T-helper 1 cell treated with Interleukin-12 subunit alpha and Interleukin-12 subunit beta and Interleukin-4 antibody, amounts not matched to agents 30 μg/mL and 1 μg/mL, for 36 hours (primary cell): ENCODE measurements around the gene CFHR5.
"Not testable (repeated sequence)": the region's sequence is repeated elsewhere in the genome, so short reads cannot be mapped to it uniquely, and the experiment has no call there.

Experiments
- H3K27ac Mint-ChIP-seq: one replicate; pipeline ENCODE4 v1.8.0; 2021; ENCODE audit warnings: mild to moderate bottlenecking, mixed read lengths
- H3K27me3 Mint-ChIP-seq: one replicate; pipeline ENCODE4 v1.8.0; 2021; ENCODE audit warnings: low read depth, mixed read lengths
- H3K36me3 Mint-ChIP-seq: one replicate; pipeline ENCODE4 v1.8.0; 2021; ENCODE audit warnings: low read depth, mixed read lengths
- H3K4me1 Mint-ChIP-seq: one replicate; pipeline ENCODE4 v1.8.0; 2021; ENCODE audit warnings: low read depth, mixed read lengths
- H3K4me3 Mint-ChIP-seq: one replicate; pipeline ENCODE4 v1.8.0; 2021; ENCODE audit warnings: mild to moderate bottlenecking, moderate library complexity, mixed read lengths
- H3K9me3 Mint-ChIP-seq: one replicate; pipeline ENCODE4 v1.8.0; 2021; ENCODE audit warnings: mixed read lengths

Gene CFHR5

DNA sequence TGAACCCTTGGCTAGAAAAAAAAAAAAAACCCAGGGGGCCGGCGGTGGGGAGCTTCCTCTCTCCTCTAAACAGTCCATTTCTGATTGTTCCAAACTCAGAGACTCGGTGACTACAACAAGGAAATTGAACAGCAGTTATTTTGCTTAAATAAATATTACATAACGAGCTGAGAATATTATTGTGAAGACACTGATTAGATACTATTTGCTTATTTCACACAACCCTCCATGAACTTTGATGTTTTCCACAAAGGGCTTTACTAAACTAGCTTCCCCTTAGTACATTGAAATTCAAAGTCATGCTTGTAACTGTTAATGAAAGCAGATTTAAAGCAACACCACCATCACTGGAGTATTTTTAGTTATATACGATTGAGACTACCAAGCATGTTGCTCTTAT, at the start of gene CFHR5:
TSS of gene CFHR5 (plus strand) at position 279 of the 400 bp plus-strand sequence. CDS start at position 388, 109 bp downstream.
- Mint-ChIP-seq H3K4me1 (no peaks in the 10 kb centered on the region), H3K4me3 (no peak within 1 kb of the TSS), H3K27ac (no peak within 1 kb of the TSS), H3K36me3 (no peaks in the 10 kb centered on the region), H3K27me3 (no peaks in the 10 kb centered on the region), H3K9me3 (no peaks in the 10 kb centered on the region)

DNA sequence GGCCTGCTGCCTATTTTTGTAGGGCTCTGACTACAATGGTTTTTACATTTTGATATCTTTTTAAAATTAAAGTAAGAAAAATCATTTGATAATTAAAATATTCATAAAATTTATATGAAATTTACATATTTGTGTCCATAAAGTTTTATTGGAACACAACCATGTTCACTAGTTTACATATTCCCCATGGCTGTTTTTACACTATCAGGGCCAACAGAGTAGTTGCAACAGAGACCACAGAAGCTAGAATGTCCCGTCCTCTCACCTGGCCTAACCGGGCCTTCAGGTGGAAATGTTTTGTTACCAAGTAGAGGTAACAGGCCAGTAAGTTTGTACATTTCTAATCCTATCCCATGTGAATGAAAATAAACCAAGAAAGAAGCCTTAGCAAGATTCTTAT, 44.5 kb upstream of the CFHR5 start:
- H3K9me3 Mint-ChIP-seq, H3K4me3 Mint-ChIP-seq, H3K27ac Mint-ChIP-seq, H3K4me1 Mint-ChIP-seq, H3K27me3 Mint-ChIP-seq, H3K36me3 Mint-ChIP-seq: not testable (repeated sequence)

DNA sequence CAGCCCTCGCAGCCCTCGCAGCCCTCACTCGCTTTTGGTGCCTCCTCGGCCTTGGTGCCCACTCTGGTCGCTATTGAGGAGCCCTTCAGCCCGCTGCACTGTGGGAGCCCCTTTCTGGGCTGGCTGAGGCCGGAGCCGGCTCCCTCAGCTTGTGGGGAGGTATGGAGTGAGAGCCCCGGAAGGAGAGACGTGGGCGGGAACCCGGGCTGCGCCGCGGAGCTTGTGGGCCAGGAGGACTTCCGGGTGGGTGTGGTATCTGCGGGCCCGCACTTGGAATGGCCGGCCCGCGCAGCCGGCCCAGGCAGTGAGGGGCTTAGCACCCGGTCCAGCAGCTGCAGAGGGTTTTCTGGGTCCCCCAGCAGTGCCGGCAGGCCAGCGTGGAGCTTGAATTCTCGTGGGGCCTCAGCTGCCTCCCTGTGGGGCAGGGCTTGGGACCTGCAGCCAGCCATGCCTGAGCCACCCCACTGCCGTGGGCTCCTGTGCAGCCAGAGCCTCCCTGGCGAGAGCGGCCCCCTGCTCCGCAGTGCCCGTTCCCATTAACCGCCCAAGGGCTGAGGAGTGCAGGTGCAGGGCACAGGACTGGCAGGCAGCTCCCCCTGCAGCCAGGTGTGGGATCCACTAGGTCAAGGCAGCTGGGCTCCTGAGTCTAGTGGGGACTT, 43.7 kb upstream of the CFHR5 start:
- H3K4me1 Mint-ChIP-seq = no peaks in the 10 kb centered on the region
- H3K4me3 Mint-ChIP-seq = no peak overlapping the region
- H3K9me3 Mint-ChIP-seq = no peaks in the 10 kb centered on the region
- H3K36me3 Mint-ChIP-seq = no peaks in the 10 kb centered on the region
- no peak overlapping the region for H3K27ac Mint-ChIP-seq
- H3K27me3 Mint-ChIP-seq = no peaks in the 10 kb centered on the region

DNA sequence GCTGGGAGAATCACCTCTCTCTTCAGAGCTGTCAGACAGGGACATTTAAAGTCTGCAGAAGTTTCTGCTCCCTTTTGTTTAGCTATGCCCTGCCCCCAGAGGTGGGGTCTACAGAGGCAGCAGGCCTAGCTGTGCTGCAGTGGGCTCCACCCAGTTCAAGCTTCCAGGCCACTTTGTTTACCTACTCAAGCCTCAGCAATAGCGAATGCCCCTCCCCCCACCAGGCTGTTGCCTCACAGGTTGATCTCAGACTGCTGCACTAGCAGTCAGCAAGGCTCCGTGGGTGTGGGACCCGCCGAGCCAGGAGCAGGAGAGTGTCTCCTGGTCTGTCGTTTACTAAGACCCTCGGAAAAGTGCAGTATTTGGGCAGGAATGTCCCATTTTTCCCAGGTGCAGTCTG, 35.9 kb upstream of the CFHR5 start:
- not testable (repeated sequence) for H3K36me3 Mint-ChIP-seq, H3K4me1 Mint-ChIP-seq, H3K27me3 Mint-ChIP-seq, H3K27ac Mint-ChIP-seq, H3K9me3 Mint-ChIP-seq, H3K4me3 Mint-ChIP-seq

DNA sequence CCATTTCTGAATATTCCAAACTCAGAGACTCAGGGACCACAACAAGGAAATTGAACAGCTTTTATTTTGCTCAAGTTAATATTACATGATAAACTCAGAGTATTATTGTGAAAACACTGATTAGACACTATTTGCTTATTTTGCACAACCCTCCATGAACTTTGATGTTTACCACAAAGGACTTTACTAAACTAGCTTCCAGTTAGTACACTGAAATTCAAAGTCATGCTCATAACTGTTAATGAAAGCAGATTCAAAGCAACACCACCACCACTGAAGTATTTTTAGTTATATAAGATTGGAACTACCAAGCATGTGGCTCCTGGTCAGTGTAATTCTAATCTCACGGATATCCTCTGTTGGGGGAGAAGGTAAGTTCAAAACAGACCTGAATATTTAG, 33.8 kb upstream of the CFHR5 start, which contains the start of gene CFHR2:
TSS of gene CFHR2 (plus strand) at position 171 of the 400 bp plus-strand sequence. CDS start at position 314, 143 bp downstream.
- not testable (repeated sequence) for H3K4me3 Mint-ChIP-seq, H3K9me3 Mint-ChIP-seq, H3K36me3 Mint-ChIP-seq, H3K4me1 Mint-ChIP-seq, H3K27me3 Mint-ChIP-seq, H3K27ac Mint-ChIP-seq

DNA sequence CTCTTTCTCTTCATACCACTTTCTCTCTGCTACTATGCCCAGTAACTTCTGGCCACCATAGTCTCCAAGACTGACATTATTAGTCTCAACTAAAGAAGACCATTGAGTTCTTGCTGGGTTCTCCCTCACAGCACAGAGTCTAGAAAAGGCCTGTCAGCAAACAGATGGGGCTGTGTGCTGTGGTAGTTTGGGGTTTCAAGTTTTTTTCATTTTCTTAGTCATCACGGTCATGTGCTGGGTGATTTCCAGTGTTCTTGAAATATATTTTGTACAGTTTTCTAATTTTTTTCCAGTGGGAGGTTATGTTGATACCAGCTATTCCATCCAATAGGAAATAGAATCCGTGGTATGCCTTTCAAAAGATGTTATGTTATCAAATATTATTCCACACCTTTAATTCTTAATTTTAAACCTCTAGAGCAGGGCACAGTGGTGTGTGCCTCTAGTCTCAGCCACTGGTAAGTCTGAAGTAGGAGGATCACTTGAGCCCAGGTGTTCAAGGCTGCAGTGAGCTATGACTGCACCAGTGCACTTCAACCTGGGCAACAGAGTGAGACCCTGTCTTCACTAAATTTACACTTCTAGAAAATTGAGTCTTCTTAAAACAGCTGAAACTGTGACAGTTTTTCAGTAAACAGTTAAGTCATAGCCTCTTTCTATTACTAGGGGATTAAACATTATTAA, 25.5 kb upstream of the CFHR5 start:
- no peaks in the 10 kb centered on the region for H3K9me3 Mint-ChIP-seq
- no peaks in the 10 kb centered on the region for H3K36me3 Mint-ChIP-seq
- no peaks in the 10 kb centered on the region for H3K27me3 Mint-ChIP-seq
- no peak overlapping the region for H3K27ac Mint-ChIP-seq
- no peak overlapping the region for H3K4me3 Mint-ChIP-seq
- H3K4me1 Mint-ChIP-seq = no peaks in the 10 kb centered on the region

DNA sequence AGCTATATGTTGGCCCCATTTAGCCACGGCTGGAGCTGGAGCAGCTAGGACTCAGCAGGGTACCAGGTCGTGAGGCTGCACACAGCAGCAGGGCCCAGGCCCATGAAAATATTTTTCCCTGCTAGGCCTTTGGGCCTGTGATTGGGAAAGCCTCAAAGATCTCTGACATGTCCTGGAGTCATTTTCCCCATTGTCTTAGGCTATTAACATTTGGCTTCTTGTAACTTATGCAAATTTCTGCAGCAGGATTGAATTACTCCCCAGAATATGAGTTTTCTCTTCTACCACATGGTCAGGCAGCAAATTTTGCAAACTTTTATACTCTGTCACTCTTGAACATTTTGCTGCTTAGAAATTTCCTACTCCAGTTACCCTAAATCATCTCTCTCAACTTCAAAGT, 22.6 kb upstream of the CFHR5 start:
- Mint-ChIP-seq H3K4me3 (no peak overlapping the region), H3K9me3 (no peaks in the 10 kb centered on the region), H3K27me3 (no peaks in the 10 kb centered on the region), H3K27ac (no peak overlapping the region), H3K36me3 (no peaks in the 10 kb centered on the region), H3K4me1 (no peaks in the 10 kb centered on the region)

DNA sequence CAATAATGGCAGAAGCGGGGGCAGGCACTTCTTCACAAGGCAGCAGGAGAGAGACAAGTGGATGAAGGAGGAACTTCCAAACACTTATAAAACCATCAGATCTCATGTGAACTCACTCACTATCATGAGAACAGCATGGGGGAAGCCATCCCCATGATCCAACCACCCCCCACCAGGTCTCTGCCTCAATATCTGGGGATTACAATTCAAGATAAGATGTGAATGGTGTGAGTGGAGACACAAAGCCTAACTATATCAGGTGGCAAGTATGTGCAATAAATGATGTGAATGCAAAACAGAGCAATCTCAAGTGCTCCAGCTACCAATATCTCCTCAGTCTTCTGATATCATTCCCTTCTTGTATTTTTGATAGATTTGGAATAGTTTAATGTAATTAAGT, 21.4 kb upstream of the CFHR5 start:
- Mint-ChIP-seq H3K9me3 (no peaks in the 10 kb centered on the region), H3K4me3 (no peak overlapping the region), H3K36me3 (no peaks in the 10 kb centered on the region), H3K4me1 (no peaks in the 10 kb centered on the region), H3K27ac (no peak overlapping the region), H3K27me3 (no peaks in the 10 kb centered on the region)

DNA sequence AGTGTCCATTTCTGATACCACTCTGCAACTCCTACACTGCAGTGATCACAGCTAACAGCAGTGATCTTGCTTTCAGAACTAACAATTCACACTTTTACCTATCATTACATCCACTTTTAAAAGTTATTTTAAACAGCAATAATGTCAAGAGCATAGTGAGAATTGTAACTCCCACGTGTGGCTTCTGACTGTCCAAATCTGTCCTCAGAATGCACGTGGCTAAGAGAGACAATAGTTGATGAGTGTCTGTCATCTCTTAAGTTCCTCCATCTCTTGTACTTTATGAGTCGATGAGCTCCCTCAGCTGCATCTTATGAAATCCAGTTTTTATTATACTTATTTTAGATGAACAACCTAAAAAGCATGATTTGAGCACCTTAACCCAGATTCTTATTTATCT, 16.5 kb upstream of the CFHR5 start:
- no peaks in the 10 kb centered on the region for H3K9me3 Mint-ChIP-seq
- H3K27ac Mint-ChIP-seq = no peak overlapping the region
- no peaks in the 10 kb centered on the region for H3K4me1 Mint-ChIP-seq
- no peak overlapping the region for H3K4me3 Mint-ChIP-seq
- no peaks in the 10 kb centered on the region for H3K36me3 Mint-ChIP-seq
- no peaks in the 10 kb centered on the region for H3K27me3 Mint-ChIP-seq

DNA sequence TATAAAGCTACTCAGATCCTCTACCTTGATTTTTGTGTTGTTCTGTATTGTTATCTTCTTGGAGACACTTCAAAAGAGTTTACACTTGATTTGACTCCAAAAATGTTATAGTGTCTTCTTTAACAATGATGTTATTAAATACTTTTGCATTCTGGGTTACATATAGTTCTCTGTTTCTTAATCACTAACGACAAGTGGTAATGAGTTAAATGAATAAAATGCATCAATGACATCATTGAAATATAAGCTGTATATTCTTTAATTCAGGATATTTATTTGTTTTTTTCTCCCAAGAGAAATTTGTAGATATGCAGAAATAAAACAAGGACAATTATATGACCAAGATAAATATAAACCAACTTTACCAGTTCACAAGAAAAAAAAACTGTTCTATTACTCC, 7.2 kb upstream of the CFHR5 start:
- Mint-ChIP-seq H3K4me3 (no peak overlapping the region), H3K9me3 (no peaks in the 10 kb centered on the region), H3K4me1 (no peaks in the 10 kb centered on the region), H3K27ac (no peak overlapping the region), H3K27me3 (no peaks in the 10 kb centered on the region), H3K36me3 (no peaks in the 10 kb centered on the region)

DNA sequence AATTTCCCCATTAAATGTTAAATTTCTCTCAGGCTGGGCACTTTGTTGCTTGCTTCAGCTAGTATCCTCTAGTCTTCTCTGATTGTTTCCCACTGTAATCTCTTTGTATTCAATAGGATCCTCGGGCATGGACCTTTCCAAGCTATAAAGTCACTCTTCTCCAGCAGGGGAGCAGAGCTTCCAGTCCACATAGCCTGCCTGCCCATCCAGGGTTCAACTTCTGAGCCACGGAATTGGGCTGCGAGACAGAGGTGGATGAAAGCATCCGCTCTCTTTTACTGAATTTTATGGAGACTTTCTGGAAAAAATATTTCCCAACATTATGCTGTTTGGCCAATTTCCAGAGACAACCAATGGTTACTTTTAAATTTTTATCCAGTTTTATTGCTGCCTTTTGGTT, 1.1 kb upstream of the CFHR5 start:
- Mint-ChIP-seq H3K27me3 (no peaks in the 10 kb centered on the region), H3K4me1 (no peaks in the 10 kb centered on the region), H3K36me3 (no peaks in the 10 kb centered on the region), H3K27ac (no peak overlapping the region), H3K9me3 (no peaks in the 10 kb centered on the region), H3K4me3 (no peak overlapping the region)

DNA sequence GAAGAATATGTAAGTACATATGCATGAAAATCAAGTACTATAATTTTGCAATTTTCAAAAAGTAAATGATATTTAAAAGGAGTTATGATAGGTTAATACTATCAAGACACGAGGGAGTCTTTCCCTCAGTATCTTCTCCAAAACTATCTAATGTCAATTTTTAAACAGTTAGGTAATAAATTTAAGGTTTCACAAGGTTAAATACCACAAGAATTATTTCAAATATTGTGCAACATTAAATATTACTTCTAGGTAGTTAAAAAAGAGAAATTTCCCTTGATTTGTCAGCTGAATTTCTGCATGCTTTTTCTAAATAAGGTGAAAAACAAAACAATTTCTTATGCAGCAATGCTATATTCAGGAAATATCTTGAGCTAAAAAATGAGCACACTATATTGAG, 3.5 kb downstream of the CFHR5 start:
- no peak overlapping the region for H3K27ac Mint-ChIP-seq
- no peaks in the 10 kb centered on the region for H3K9me3 Mint-ChIP-seq
- H3K36me3 Mint-ChIP-seq = no peaks in the 10 kb centered on the region
- no peak overlapping the region for H3K4me3 Mint-ChIP-seq
- no peaks in the 10 kb centered on the region for H3K4me1 Mint-ChIP-seq
- no peaks in the 10 kb centered on the region for H3K27me3 Mint-ChIP-seq

DNA sequence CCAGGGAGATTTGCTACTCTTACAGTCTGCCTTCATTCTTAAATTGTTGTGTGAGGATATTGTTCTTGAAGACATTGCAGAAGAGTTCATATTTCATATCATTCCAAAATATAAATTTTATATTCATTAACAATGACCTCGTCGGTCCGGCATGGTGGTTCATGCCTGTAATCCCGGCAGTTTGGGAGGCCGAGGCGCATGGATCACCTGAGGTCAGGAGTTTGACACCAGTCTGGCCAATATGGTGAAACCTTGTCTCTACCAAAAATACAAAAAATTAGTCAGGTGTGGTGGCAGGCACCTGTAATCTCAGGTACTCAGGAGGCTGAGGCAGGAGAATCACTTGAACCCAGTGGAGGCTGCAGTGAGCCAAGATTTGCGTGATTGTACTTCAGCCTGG, 4.9 kb downstream of the CFHR5 start:
- not testable (repeated sequence) for H3K4me3 Mint-ChIP-seq, H3K36me3 Mint-ChIP-seq, H3K27me3 Mint-ChIP-seq, H3K9me3 Mint-ChIP-seq, H3K4me1 Mint-ChIP-seq, H3K27ac Mint-ChIP-seq

DNA sequence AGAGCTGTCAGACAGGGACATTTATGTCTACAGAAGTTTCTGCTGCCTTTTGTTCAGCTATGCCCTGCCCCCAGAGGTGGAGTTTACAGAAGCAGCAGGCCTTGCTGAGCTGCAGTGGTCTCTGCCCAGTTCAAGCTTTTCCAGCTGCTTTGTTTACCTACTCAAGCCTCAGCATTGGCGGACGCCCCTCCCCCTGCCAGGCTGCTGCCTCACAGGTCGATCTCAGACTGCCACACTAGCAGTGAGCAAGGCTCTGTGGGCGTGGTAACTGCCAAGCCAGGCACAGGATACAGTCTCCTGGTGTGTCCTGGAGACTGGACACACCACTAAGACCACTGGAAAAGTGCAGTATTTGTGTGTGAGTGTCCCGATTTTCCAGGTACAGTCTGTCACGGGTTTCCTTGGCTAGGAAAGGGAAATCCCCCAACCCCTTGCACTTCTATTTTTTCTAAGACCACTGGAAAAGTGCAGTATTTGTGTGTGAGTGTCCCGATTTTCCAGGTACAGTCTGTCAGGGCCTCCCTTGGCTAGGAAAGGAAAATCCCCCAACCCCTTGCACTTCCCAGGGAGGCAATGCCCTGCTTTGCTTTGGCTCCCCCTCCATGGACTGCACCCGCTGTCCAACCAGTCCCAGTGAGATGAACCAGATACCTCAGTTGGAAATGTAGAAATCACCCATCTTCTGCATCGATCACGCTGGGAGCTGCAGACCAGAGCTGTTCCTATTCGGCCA, 14.7 kb downstream of the CFHR5 start:
- H3K36me3 Mint-ChIP-seq, H3K4me3 Mint-ChIP-seq, H3K27ac Mint-ChIP-seq, H3K4me1 Mint-ChIP-seq, H3K9me3 Mint-ChIP-seq, H3K27me3 Mint-ChIP-seq: not testable (repeated sequence)

DNA sequence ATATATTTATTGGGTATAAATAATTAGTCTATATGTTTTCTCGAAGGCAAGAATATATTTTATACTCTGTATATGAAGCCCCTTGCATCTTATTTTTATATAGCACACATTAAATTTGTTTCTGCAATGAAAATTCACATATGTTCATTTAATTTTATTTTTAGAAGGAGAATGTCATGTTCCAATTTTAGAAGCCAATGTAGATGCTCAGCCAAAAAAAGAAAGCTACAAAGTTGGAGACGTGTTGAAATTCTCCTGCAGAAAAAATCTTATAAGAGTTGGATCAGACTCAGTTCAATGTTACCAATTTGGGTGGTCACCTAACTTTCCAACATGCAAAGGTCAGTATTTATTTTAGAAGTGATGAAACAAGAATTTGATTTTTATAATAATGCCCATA, 16.6 kb downstream of the CFHR5 start:
- Mint-ChIP-seq H3K27ac (no peak overlapping the region), H3K9me3 (no peaks in the 10 kb centered on the region), H3K27me3 (no peaks in the 10 kb centered on the region), H3K4me1 (no peaks in the 10 kb centered on the region), H3K4me3 (no peak overlapping the region), H3K36me3 (no peaks in the 10 kb centered on the region)
